MM.1S (cell line): Measurements from ENCODE around the gene BGN.

Experiments
- EZH2phosphoT487 ChIP-seq: fragments of 300-600 bp; sonication (generic); IDR thresholded peaks from 2 replicates; pipeline ENCODE4 v1.6.1; 2018; ENCODE audit warnings: antibody characterized with exemption, low read length
- TF ChIP-seq, protein P1 (sequence below): fragments of 300-600 bp; sonication (generic); IDR thresholded peaks from 2 replicates; pipeline ENCODE4 v1.5.1; 2016; ENCODE audit warnings: antibody characterized with exemption, low read length, mixed read lengths

GRCh38 chrX:153524234-153524633, 29.5 kb downstream of the BGN start:
- TF ChIP-seq, protein P1, sequence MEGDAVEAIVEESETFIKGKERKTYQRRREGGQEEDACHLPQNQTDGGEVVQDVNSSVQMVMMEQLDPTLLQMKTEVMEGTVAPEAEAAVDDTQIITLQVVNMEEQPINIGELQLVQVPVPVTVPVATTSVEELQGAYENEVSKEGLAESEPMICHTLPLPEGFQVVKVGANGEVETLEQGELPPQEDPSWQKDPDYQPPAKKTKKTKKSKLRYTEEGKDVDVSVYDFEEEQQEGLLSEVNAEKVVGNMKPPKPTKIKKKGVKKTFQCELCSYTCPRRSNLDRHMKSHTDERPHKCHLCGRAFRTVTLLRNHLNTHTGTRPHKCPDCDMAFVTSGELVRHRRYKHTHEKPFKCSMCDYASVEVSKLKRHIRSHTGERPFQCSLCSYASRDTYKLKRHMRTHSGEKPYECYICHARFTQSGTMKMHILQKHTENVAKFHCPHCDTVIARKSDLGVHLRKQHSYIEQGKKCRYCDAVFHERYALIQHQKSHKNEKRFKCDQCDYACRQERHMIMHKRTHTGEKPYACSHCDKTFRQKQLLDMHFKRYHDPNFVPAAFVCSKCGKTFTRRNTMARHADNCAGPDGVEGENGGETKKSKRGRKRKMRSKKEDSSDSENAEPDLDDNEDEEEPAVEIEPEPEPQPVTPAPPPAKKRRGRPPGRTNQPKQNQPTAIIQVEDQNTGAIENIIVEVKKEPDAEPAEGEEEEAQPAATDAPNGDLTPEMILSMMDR, result no peak
- TF ChIP-seq EZH2phosphoT487, result no peak
